Endodermal cell (in vitro differentiated cells): ENCODE measurements around the gene KIAA0930. TPM values are rescaled to one million over a fixed set of nuclear protein-coding genes. Genes with fewer than 3 reads are reported as not detected.

Source experiments
- DNase-seq: peaks from one replicate; pipeline ENCODE4 v3.0.0-alpha.2; 2017
- H3K27ac ChIP-seq: 2 replicates; pipeline ENCODE4 v1.5.1; 2013; ENCODE audit warnings: mild to moderate bottlenecking, low read depth, low read length, moderate library complexity
- H3K27me3 ChIP-seq: 2 replicates; pipeline ENCODE4 v1.6.1; 2013; ENCODE audit warnings: mild to moderate bottlenecking, low read length, moderate library complexity; ENCODE audit not compliant: insufficient read depth, control insufficient read depth, poor library complexity, severe bottlenecking
- H3K36me3 ChIP-seq: 2 replicates; pipeline ENCODE4 v1.7.0; 2013; ENCODE audit warnings: mild to moderate bottlenecking, low read length, moderate library complexity; ENCODE audit not compliant: control insufficient read depth, insufficient read depth
- H3K4me1 ChIP-seq: one replicate; pipeline ENCODE4 v1.7.0; 2013; ENCODE audit warnings: low read length; ENCODE audit not compliant: control insufficient read depth, insufficient read depth
- H3K4me3 ChIP-seq: 2 replicates; pipeline ENCODE4 v1.5.1; 2013; ENCODE audit warnings: mild to moderate bottlenecking, low read length, moderate library complexity
- H3K9ac ChIP-seq: 2 replicates; pipeline ENCODE4 v1.6.1; 2013; ENCODE audit warnings: mild to moderate bottlenecking, low read length, moderate library complexity; ENCODE audit not compliant: poor library complexity, severe bottlenecking; ENCODE audit errors: extremely low read depth
- H3K9me3 ChIP-seq: 2 replicates; pipeline ENCODE4 v1.6.1; 2013; ENCODE audit warnings: mild to moderate bottlenecking, low read length, moderate library complexity; ENCODE audit not compliant: control insufficient read depth
- H3K27ac Mint-ChIP-seq: 2 replicates; pipeline ENCODE4 v1.8.0; 2020; ENCODE audit warnings: mixed read lengths
- H3K27me3 Mint-ChIP-seq: 2 replicates; pipeline ENCODE4 v1.8.0; 2021; ENCODE audit warnings: mild to moderate bottlenecking, mixed read lengths; ENCODE audit not compliant: insufficient read depth
- H3K36me3 Mint-ChIP-seq: 2 replicates; pipeline ENCODE4 v1.8.0; 2020; ENCODE audit warnings: low read depth, mixed read lengths
- H3K4me1 Mint-ChIP-seq: 2 replicates; pipeline ENCODE4 v1.8.0; 2020; ENCODE audit warnings: mixed read lengths
- H3K4me3 Mint-ChIP-seq: 2 replicates; pipeline ENCODE4 v1.8.0; 2020; ENCODE audit warnings: mild to moderate bottlenecking, moderate library complexity, mixed read lengths
- H3K9me3 Mint-ChIP-seq: 2 replicates; pipeline ENCODE4 v1.8.0; 2020; ENCODE audit warnings: mild to moderate bottlenecking, mixed read lengths
- WGBS, 2 experiments: methylation state at CpG; one replicate each; pipeline versions ENCODE4 v1.1.5 to v1.1.7; 2013; ENCODE audit warnings: missing lambda C conversion rate in 2 of 2, mixed read lengths in 1 of 2; ENCODE audit not compliant: insufficient coverage in 1 of 2, insufficient read length in 1 of 2; 5-methylcytosine and 5-hydroxymethylcytosine counted together
- total RNA-seq, 2 donors: library from RNA; stranded (reverse); fragmentation: NEBNext Ultra II Directional in 1 of 2; extraction: Animal tissue kit (Norgen Biotek cat#: 25700) in 1 of 2; gene quantifications; 2 replicates in 1 of 2; 3 replicates in 1 of 2; pipeline ENCODE4 v1.2.1, GENCODE V29; 2021
- TF ChIP-seq, protein P1 (sequence below): fragments of 200-600 bp; sonication (generic); conservative IDR thresholded peaks from 2 replicates; pipeline ENCODE4 v1.5.0; 2021; ENCODE audit warnings: antibody characterized with exemption, mild to moderate bottlenecking

KIAA0930 gene
- total RNA-seq, 2 donors from 2014 or later: 36.2 to 47.8 TPM

DNA sequence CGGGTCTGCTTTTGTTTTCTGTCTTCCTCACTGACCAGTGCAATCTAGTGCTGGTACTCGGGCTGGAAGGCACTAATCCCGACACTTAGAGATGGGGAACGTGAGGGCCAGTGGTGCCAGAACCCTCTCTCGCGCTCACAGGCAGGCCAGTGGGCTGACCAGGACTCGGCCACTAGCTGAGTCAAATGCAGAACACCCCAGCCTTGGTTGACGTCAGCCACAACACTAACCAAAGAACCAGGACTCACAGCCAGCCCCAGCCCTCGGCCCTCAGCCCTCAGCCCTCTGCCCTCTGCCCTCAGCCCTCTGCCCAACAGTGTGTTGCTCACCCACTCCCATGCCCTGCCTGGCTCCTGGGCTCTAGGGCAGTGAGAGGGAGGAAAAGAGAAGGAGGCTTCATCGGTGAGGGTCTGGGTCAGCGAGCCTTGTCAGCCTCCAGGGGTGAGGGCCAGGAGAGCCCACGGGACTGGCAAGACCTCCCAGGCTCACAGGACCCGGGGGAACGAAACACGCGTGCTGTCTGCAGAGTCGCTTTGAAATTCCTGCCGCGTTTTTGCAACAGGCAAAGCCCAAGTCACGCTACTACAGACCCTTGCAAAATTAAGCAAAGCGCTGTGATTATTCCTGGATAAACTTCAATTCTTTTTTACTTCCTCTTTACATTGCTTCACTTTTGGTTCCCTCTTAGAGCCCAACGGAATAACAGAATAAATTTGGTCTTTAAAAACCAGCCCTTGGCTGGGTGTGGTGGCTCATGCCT lies 27.5 kb downstream of the KIAA0930 start:
- peaks cover 14% of the 10 kb centered on the region for H3K4me1 Mint-ChIP-seq
- H3K9ac ChIP-seq: no peak overlapping the region
- 71 to 77% methylated on average over 17 to 22 of the region's 22 CpGs for WGBS, 2 experiments

DNA sequence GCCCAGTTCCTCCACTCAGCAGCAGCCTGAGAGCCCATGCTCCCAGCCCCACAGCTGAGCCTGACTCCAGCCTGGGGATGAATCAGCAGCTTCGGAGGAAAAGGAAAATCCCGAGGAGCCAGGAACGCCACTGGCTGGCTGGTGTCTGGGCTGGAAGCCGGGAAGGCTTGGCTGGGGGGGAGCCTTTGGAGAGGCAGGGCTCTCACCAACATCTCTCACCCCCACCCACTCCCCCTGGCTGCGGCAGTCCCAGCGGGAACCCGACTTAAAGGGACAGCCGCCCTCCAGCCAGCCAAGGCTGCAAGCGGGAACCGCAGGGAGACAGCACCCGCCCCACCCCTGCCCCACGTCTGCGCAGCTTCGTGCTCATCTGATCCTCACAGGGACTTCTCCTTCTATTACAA lies 28.4 kb downstream of the KIAA0930 start:
- Histone ChIP-seq H3K27ac (no peak overlapping the region), H3K36me3 (no peaks in the 10 kb centered on the region), H3K4me1 (peaks cover 9% of the 10 kb centered on the region), H3K4me3 (peak overlapping the region; percentile 53), H3K27me3 (no peaks in the 10 kb centered on the region), H3K9ac (no peak overlapping the region), H3K9me3 (no peaks in the 10 kb centered on the region)
- H3K27me3 Mint-ChIP-seq: no peaks in the 10 kb centered on the region
- peaks cover 1% of the 10 kb centered on the region for H3K36me3 Mint-ChIP-seq
- TF ChIP-seq, protein P1, sequence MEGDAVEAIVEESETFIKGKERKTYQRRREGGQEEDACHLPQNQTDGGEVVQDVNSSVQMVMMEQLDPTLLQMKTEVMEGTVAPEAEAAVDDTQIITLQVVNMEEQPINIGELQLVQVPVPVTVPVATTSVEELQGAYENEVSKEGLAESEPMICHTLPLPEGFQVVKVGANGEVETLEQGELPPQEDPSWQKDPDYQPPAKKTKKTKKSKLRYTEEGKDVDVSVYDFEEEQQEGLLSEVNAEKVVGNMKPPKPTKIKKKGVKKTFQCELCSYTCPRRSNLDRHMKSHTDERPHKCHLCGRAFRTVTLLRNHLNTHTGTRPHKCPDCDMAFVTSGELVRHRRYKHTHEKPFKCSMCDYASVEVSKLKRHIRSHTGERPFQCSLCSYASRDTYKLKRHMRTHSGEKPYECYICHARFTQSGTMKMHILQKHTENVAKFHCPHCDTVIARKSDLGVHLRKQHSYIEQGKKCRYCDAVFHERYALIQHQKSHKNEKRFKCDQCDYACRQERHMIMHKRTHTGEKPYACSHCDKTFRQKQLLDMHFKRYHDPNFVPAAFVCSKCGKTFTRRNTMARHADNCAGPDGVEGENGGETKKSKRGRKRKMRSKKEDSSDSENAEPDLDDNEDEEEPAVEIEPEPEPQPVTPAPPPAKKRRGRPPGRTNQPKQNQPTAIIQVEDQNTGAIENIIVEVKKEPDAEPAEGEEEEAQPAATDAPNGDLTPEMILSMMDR: no peak
- H3K4me1 Mint-ChIP-seq: peaks cover 14% of the 10 kb centered on the region
- WGBS, 2 experiments: 0 to 22% methylated on average over 2 to 12 of the region's 14 CpGs
- H3K9me3 Mint-ChIP-seq: no peaks in the 10 kb centered on the region
- H3K4me3 Mint-ChIP-seq: peak overlapping the region; percentile 12
- DNase-seq: peak; percentile 87
- peak overlapping the region; percentile 44 for H3K27ac Mint-ChIP-seq

More for the DNA sequence above, 27.5 kb downstream of the KIAA0930 start:
- TF ChIP-seq, protein P1: no peak
- Histone ChIP-seq H3K4me3 (peak overlapping the region; percentile 53), H3K9me3 (no peaks in the 10 kb centered on the region), H3K36me3 (no peaks in the 10 kb centered on the region), H3K27ac (no peak overlapping the region), H3K4me1 (peaks cover 9% of the 10 kb centered on the region), H3K27me3 (no peaks in the 10 kb centered on the region)
- peak overlapping the region; percentile 12 for H3K4me3 Mint-ChIP-seq
- no peaks in the 10 kb centered on the region for H3K27me3 Mint-ChIP-seq
- no peaks in the 10 kb centered on the region for H3K9me3 Mint-ChIP-seq
- no peak for DNase-seq
- H3K36me3 Mint-ChIP-seq: no peaks in the 10 kb centered on the region
- no peak overlapping the region for H3K27ac Mint-ChIP-seq

DNA sequence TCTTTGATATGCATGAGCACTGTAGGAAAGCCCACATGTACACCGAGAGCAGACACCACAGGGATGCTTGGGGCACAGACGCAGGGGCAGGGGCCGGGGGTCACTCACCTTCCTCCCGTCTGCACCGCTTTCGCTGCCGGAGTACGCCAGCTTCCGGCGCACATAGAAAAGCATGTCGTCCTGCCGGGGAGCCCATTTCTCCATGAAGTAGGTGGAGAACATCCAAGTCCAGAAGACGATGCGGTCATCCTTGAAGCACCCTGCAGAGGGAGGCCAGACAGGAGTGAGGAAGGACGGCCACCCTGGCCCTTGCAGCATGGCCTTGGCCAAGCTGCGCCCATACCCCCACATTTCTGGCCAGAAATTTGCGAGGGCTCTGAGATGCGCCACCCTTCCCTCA lies 28.8 kb downstream of the KIAA0930 start:
- H3K4me1 Mint-ChIP-seq: peaks cover 14% of the 10 kb centered on the region
- no peak for DNase-seq
- H3K27ac ChIP-seq: no peak overlapping the region
- H3K9me3 Mint-ChIP-seq: no peaks in the 10 kb centered on the region
- peak overlapping the region; percentile 53 for H3K4me3 ChIP-seq
- TF ChIP-seq, protein P1: no peak
- peaks cover 1% of the 10 kb centered on the region for H3K36me3 Mint-ChIP-seq
- peak overlapping the region; percentile 44 for H3K27ac Mint-ChIP-seq
- no peaks in the 10 kb centered on the region for H3K27me3 ChIP-seq
- WGBS, 2 experiments: 90 to 92% methylated on average over 16 to 18 of the region's 18 CpGs
- no peaks in the 10 kb centered on the region for H3K36me3 ChIP-seq
- H3K9me3 ChIP-seq: no peaks in the 10 kb centered on the region
- no peak overlapping the region for H3K9ac ChIP-seq
- H3K4me1 ChIP-seq: peaks cover 9% of the 10 kb centered on the region
- peak overlapping the region; percentile 12 for H3K4me3 Mint-ChIP-seq
- H3K27me3 Mint-ChIP-seq: no peaks in the 10 kb centered on the region
